Fibroblast of mammary gland (primary cell): ENCODE data around the gene ETV6.
A peak's percentile ranks its signal among the peaks of the same experiment; 100 is the strongest.

ENCODE experiments used
- DNase-seq: peaks from one replicate; pipeline ENCODE4 v3.0.0-alpha.2; 2010; ENCODE audit warnings: low read depth
- H3K4me3 ChIP-seq: 2 replicates; pipeline ENCODE4 v1.5.1; 2011; ENCODE audit warnings: low read depth, mild to moderate bottlenecking, low read length, moderate library complexity; ENCODE audit not compliant: control insufficient read depth
- CTCF ChIP-seq: conservative IDR thresholded peaks from 2 replicates; pipeline ENCODE4 v1.5.1; 2011; ENCODE audit warnings: low read depth, low read length, inconsistent platforms; ENCODE audit not compliant: control insufficient read depth, insufficient read depth

Gene ETV6

GRCh38 chr12:11649413-11650285 lies at the start of gene ETV6:
TSS of gene ETV6 (plus strand) at chr12:11649674. CDS start at chr12:11650128, 454 bp downstream.
- TF ChIP-seq CTCF: no peak
- H3K4me3 ChIP-seq: peak within 1 kb of the TSS; percentile 81
- DNase-seq: peak; percentile 93

- no peak for DNase-seq
- TF ChIP-seq CTCF: no peak
- H3K4me3 ChIP-seq: no peak overlapping the region
Observed at GRCh38 chr12:11600199-11600598, 49.3 kb upstream of the ETV6 start.

- DNase-seq: no peak
Observed at GRCh38 chr12:11601647-11602046, 47.8 kb upstream of the ETV6 start.

GRCh38 chr12:11607313-11608081 lies 42.0 kb upstream of the ETV6 start:
- DNase-seq: peak; percentile 52
- H3K4me3 ChIP-seq: no peak overlapping the region
- no peak for TF ChIP-seq CTCF

More at GRCh38 chr12:11601647-11602046, 47.8 kb upstream of the ETV6 start:
- H3K4me3 ChIP-seq: no peak overlapping the region
- no peak for TF ChIP-seq CTCF

- no peak for DNase-seq
- no peak for TF ChIP-seq CTCF
- no peak overlapping the region for H3K4me3 ChIP-seq
Observed at GRCh38 chr12:11609045-11609444, 40.4 kb upstream of the ETV6 start.

GRCh38 chr12:11615481-11615880 lies 34.0 kb upstream of the ETV6 start:
- no peak for DNase-seq
- TF ChIP-seq CTCF: no peak
- no peak overlapping the region for H3K4me3 ChIP-seq
